HTR-8/SVneo (cell line): Measurements from ENCODE around the gene PAXX.

Experiments
- DNase-seq: peaks from one replicate; pipeline ENCODE4 v3.0.0; 2011; ENCODE audit warnings: low spot score, mixed read lengths; ENCODE audit not compliant: insufficient read length
- FAIRE-seq: peaks from 2 replicates; lab custom pipeline; 2011; peaks lifted over from hg19 to GRCh38; lab: Jason Lieb, UNC

The PAXX gene

DNA sequence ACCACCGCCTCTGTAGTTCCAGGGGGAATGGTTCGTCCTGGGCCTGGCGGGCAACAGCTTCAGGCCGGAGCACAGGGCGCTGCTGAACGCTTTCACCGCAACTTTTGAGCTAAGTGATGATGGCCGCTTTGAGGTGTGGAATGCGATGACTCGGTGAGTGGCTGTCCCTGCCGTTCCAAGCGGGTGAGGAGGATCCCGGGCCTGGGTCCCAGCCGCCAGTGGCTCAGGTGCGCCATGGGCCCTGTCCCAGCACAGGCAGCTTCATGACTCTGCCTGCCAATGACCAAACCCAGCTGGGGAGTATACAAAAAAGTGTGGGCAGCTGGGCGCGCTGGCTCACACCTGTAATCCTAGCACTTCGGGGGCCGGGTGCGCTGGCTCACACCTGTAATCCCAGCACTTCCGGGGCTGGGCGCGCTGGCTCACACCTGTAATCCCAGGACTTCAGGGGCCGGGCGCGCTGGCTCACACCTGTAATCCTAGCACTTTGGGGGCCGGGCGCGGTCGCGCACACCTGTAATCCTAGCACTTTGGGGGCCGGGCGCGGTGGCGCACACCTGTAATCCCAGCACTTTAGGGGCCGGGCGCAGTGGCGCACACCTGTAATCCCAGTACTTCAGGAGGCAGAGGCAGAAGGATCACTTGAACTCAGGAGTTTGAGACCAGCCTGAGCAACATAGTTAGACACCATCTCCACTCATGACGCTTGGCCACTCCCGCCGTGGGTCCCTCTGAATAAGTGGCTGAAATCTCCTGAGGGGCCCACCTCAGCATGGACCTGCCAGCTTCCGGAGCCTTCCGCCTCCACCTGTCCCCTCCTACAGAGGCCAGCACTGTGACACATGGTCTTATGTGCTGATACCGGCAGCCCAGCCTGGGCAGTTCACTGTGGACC is 39.1 kb upstream of the PAXX start:
- FAIRE-seq (no peak), DNase-seq (no peak)

DNA sequence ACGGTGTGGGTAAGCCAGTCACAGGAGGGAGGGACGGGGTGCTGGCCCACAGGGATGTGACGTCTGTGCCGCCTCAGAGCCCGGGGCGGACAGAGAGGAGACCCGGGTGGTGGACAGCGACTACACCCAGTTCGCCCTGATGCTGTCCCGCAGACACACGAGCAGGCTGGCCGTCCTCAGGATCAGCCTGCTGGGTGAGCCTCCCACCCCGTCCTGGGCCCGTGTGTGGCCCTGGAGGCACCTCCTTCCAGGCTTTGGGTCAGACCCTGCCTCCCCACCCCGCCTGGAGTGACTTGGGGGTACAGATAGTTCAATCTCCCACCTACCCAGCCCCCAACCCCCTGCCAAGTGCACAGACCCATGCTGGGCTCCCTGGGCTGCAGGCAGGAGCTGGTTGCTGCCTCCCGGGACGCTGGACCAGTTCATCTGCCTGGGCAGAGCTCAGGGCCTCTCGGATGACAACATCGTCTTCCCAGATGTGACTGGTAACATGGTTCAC is 38.4 kb upstream of the PAXX start:
- FAIRE-seq, result no peak
- DNase-seq, result no peak

DNA sequence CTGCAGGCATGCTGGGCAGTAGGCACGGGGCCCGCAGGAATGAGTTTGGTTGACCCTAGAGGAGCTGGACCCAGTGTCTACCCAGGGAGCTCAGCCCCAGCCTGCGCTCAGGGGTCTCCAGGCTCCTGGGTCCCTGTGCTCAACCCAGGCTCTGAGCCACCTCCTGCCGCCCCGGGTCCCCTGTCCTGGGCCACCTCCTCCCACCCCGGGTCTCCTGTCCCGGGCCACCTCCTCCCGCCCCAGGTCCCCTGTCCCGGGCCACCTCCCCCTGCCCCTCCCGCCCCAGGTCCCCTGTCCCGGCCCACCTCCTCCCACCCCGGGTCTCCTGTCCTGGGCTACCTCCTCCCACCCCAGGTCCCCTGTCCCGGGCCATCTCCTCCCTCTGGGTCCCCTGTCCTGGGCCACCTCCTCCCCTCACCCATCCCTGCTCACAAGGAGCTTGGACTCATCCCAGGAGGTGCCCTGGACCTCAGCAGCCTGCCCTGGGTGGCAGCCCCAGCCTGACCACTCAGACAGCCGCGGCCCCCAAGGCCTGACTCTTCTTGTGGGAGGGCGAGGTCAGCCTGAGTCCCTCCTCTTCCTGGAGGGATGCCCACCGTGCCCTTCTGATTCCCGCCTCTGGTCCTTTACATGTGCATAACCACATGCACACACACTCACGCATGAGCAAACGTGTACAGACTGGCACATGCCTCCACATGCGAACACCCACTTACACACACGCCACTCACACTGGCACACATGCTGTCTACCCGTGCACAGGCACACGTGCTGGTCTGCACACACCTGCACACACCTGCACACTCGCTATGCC is 37.7 kb upstream of the PAXX start:
- FAIRE-seq (no peak), DNase-seq (no peak)

DNA sequence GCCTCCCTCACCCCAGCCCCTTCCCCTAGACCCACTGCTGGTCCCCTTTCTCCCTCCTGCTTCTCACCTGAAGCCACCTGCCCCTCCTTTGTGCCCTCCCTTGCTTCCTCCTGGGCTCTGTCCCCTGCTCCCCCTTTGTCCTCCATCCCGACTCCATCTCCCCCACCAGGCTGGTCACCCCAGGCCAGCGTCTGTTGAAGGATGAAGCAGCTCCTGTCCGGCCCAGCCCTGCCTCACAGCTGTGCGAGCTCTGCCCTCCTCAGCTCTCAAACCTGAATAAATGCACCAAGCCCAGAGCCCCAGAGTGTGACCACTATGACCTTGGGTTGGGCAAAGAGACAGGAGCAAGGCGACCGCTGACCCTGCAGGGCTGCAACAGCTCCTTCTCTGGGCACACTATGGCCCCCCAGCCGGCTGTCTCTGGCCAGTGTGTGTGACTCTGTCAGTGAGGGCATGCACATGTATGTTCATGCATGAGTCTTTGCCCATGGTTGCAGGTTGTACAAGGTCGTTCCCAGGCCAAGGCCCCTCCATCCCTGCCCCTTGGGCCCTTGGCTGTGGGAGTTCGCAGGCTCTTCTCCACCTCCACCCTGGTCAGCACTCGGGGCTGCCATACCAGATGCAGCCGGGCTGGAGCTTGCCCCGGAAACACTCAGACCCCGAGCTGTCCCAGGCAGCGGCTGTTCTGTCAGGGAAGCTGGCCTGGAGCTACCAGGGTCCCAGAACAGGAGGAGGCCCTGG is 36.9 kb upstream of the PAXX start:
- DNase-seq (no peak), FAIRE-seq (no peak)

DNA sequence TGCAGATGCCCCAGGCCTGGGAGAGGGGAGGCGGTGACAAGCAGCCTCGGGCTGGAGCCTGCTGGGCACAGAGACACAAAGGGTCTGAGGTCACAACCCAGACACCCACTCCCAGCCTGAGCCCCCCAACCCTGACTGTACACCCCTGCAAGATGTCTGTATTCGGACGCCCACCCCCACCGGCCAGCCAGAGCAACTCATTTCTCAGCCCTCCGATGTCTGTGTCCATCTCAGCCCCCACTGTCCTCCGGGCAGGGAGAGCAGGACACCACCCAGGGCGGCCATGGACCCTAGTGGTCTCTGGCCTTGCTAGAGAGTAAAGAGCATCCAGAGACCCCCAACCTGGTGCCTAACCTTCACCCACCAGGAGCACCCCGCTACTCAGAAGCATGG is 36.3 kb upstream of the PAXX start:
- no peak for DNase-seq
- FAIRE-seq, result no peak

DNA sequence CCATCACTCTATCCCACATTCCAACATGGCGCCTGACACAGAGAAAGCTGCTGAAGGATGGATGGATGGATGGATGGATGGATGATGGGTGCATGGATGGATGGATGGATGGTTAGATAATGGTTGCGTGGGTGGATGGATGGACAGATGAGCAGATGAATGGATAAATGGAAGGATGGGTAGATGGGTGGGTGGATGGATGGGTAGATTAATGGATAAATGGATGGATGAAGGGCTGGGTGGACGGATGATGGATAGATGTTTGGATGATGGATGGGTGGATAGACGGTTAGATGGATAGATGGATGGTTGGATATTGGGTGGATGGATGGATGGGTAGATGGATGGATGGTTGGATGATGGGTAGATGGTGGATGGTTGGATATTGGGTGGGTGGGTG is 35.6 kb upstream of the PAXX start:
- DNase-seq (no peak), FAIRE-seq (no peak)

DNA sequence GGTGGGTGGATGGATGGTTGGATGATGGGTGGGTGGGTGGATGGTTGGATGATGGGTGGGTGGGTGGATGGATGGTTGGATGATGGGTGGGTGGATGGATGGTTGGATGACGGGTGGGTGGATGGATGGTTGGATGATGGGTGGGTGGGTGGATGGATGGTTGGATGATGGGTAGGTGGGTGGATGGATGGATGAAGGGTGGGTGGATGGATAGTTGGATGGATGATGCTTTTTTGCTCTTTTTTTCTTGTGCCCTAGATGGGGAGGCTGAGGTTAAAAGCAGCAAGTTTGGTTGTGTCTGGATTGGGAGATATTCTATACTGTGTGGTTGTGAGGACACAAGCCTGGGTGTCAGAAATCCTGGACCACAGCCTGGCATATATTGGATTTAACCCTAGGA is 34.8 kb upstream of the PAXX start:
- FAIRE-seq (no peak), DNase-seq (no peak)

DNA sequence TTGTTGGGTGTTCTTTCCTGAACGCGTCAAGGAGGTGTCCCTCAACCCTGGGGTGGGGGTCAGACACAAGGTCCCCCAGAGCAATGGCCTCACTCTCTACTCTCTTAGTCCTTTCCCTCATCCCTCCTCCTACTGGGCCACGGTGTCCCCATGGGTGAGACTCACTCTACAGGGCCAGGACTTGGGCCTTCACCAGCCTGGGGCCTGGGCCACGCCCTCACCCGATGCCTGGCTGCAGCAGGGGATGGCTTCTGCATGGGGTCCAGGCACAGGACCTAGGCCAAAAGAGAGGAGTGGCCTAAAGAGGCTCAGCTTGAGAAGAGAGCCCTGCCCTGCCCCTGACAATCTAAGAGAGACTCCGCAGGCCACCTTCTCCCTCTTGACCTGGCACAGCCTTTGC is 34.3 kb upstream of the PAXX start:
- DNase-seq (no peak), FAIRE-seq (no peak)

DNA sequence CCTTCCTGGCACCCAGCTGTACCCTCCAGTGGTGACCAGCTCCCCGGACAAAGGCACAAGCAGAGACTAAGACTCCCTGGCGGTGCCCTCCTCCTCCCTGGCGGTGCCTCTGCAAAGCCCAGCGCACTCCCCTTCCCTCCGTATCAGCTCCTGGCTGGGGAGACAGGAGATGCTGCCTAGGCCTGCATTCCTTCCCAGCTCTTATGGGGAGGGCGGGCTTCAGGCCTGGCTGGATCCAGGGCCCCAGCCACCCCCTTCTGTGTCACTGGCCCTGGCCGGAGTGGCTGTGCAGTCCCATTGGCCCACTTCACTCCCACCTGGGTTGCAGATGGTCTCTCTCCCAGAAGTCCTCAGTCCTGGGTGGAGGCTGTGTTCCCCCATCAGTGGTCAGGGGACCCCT is 33.7 kb upstream of the PAXX start:
- DNase-seq, result no peak
- no peak for FAIRE-seq

DNA sequence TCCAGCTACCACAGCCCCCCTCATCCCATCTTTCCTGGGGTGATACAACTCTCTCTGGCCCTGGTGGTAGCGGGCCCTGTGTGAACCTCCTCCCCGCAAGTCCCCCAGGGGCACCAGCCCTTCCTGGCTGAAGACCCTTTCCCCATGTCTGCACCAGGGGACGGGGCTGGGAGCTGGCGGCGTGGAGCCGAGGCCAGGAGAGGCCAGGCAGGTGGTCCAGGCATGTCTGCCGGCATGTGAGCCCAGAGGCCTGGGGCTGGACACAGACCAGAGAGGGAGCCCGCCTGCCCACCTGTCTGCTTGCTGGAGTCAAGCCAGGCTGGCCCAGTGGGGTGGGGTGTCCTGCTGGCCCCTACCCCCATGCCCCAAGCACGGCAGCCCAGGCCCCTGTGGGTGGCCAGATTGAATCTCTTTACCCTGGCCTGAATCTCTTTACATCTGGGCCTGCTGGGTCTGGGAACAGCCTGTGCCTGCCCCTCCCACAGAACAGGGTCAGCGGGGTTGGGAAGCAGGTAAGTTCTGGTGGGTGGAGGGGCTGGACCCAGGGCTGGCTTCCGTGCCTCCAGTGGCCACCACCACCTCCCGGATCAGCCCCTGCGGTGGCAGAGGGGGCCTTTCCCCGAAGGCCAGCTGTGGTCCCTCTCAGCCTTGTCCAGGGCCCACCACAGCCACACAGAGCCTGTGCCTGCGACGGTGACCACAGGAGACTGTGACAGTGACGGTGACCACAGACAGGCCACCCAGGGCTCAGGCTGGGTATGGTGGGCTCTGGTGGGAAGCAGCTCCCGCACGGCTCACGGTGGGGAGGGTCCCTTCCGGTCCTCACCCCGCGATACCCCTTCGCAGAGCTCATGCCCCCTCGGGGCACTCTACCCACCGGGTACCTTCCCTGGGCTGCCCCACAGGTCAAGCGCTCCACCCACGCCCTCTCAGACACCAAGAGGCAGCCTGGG is 33.0 kb upstream of the PAXX start:
- no peak for FAIRE-seq
- no peak for DNase-seq

DNA sequence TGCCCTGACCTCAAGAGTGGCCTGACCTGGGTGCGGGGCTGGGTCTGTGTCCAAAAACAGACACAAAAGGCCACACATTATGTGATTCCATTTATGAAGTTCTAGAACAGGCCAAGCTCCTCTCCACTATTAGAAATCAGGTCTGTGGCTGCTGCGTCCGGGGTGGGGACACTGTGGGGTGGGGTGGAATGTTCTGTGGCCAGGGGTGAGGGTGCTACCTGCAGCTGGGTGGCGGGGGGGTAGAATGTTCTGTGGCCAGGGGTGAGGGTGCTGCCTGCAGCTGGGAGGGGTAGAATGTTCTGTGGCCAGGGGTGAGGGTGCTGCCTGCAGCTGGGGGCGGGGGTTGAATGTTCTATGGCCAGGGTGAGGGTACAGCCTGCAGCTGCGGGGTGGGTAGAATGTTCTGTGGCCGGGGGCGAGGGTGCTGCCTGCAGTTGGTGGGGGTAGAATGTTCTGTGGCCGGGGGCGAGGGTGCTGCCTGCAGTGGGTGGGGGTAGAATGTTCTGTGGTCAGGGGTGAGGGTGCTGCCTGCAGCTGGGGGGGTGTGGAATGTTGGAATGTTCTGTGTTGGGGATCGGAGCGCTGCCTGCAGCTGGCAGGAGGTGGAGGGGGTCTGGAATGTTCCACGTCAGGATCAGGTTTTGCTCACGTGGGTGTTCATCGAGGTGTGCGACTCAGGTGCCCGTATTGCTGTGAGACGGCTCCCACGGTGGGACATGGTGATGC is 31.8 kb upstream of the PAXX start:
- FAIRE-seq, result no peak
- no peak for DNase-seq

DNA sequence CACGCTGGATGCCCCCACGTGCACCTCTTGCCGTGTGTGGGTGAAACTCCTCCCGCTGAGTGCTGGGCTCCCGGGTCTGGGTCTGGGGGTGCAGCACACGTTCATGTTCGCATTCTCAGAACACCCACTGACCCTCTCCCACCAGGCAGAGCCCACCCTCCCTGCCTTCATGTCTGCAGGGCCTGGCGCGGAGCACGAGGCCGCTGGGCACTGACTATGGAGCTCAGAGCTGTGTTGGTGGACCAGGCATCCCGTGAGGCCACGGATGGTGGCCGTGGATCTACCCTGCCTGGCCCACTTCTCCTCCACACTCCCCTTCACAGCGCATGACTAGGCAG is 31.3 kb upstream of the PAXX start:
- DNase-seq, result no peak
- FAIRE-seq, result no peak

DNA sequence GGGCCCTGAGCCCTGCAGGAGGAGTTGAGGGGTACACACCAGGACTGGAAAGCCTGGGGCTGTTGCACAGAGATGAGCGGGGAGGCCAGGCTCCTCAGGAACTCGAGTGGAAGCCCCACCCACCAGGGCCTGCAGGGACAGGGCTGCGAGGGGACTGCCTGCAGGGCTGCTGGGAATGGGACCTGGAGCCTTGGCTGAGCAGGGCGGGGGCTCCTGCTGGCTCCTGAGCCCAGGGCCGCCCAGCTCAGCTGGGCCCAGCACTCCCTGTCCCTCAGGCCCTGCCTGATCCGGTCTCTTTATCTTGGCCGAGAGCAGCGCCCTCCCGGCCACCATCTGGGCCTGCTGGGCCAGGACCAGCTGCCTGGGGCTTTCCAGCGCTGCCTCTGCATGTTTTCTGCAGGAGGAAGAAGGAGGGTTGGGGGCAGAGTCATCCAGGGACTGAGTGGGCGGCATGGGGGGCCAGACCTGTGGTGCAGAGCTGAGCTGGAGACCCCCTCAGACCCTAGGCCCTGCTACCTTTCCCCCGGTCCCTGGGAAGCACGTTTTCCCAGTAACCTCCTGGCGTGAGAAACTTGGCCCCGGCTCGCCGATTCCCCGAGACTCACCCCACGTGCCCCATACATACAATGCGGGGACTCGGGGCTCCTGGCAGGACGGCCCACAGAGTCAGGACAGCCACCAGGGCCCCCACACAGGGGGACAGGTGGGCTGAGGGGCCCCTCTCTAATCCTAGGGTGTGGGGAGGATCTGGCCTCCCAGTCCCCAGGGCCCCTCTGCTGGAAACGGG is 30.8 kb upstream of the PAXX start:
- no peak for DNase-seq
- FAIRE-seq, result no peak

DNA sequence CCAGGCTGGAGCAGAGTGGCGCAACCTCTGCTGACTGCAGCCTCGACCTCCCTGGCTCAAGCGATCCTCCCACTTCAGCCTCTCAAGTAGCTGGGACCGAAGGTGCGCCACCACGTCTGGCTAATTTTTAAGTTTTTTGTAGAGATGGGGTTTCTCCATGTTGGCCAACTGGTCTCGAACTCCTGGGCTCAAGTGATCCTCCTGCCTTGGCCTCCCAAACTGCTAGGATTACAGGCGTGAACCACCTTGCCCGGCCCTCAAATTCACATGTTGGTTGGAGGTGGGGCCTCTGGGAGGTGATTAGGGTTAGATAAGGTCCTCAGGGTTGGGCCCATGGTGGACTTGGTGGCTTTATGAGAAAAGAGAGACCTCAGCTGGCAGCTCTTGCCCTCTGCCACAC is 30.1 kb upstream of the PAXX start:
- DNase-seq, result no peak

DNA sequence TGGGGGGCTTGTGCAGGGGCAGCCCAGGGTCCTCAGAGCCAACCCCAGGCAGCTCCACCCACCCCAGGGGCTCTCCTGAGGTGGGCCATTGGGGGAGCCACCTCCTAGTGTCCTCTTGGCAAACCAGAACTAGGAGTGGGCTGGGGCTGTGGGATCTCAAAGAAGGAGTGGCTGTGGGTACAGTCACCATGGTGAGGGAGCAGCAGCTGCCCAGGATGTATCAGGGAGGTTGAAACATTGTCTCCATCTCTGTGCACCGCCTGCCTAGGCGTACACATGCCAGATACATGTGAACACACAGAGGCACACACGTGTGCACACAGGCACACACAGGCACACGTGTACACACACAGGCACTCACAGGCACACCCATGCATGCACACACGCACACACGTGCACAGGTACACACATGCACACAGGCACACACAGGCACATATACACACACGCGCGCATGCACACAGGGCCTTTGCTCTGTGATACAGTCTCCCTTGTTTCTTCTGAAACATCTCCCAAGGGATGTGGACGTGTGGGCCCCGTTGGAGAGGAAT is 29.4 kb upstream of the PAXX start:
- FAIRE-seq (no peak), DNase-seq (no peak)

More for the DNA sequence above, 30.1 kb upstream of the PAXX start:
- FAIRE-seq, result no peak

DNA sequence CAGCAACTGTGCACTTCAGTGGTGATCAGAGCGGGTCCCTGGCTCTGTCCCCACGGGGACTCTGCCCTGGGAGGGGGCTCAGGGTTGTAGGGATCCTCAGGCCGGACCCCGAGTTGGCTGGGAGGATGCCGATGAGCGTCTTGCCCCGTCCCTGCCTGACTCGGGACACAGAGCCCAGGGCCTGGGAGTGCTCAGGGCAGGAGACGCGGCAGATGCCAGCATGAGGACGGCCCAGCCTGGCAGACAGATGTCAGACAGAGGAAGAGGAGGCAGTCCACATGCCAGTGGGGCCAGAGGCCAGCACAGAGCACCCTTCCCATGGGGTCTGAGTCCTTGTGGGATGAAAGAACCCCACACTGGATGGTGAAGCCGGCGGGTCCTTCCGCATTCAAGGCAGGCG is 28.9 kb upstream of the PAXX start:
- FAIRE-seq, result no peak

DNA sequence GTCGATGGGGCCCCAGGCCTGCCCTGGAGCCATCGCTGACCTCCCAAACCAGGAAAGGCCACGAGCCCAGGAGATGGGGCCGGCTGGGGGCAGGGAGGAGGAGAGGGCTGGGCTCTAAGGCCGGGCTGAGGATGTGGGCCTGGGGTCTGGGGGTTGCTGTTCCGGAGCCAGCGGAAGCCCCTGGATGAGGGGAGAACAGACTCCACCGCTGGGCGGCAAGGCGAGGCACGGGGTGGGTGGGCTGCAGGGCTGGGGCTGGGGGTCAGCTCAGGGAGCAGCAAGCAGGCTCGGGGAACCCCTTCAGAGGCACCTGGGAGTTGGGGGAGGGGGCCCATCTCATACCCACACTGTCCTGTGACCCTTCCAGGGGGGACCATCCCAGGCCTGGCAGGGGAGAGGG is 28.5 kb upstream of the PAXX start:
- DNase-seq (no peak), FAIRE-seq (no peak)

More for the DNA sequence above, 28.9 kb upstream of the PAXX start:
- no peak for DNase-seq

DNA sequence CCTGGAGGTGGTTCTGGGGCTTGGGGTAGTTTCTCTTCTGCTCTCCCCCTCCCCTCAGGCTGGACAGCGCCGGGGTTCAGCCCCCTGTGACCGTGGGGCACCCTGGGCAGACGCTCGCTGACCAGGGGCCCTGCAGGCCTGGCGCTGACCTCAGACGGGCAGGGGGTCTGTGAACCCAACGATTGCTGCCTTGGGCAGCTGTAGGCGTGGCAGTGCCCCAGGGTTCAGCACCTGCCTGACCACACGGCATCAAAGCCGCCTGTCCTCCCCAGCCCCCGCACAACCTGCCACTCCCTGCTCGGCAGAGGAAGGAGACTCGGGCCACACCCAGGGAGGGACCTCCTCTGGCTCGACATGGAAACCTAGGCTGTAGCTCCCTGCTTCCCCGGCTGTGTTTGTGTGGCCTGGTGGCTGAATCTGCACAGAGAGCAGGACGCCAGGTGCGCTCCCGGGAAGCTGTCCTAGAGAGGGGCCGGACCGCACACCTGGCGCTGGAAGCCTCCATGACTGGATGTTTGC is 28.0 kb upstream of the PAXX start:
- DNase-seq, result no peak
- FAIRE-seq, result no peak
